CD4-positive, alpha-beta T cell (primary cell): ENCODE measurements around the gene TMEM52. TPM values are rescaled to one million over a fixed set of nuclear protein-coding genes. Genes with fewer than 3 reads are reported as not detected.
A peak's percentile ranks its signal among the peaks of the same experiment; 100 is the strongest.

Experiments
- ATAC-seq: fragments of 200-7000 bp; cut with Tn5 transposase; one replicate; pipeline ENCODE4 v1.10.0; 2022; ENCODE audit warnings: mild to moderate bottlenecking; ENCODE audit not compliant: poor library complexity
- CTCF ChIA-PET: fragments of 350-600 bp; sonication (Branson Sonifier 250); formaldehyde crosslinking; loops from one replicate; lab custom pipeline; 2021; ENCODE audit warnings: antibody characterized with exemption, inconsistent platforms; lab: Charles Lee
- POLR2A ChIA-PET: fragments of 350-600 bp; sonication (Branson Sonifier 250); formaldehyde crosslinking; loops from one replicate; lab custom pipeline; 2021; ENCODE audit warnings: antibody characterized with exemption, inconsistent platforms; lab: Charles Lee
- DNase-seq, 14 experiments: peaks; one replicate each; pipeline ENCODE4 v3.0.0-alpha.2; 2013 to 2020; ENCODE audit warnings: mixed read lengths in 2 of 14
- H3K27ac ChIP-seq, 2 donors: one replicate each; pipeline versions ENCODE4 v1.5.1 to v1.7.0; 2013; ENCODE audit warnings: low read length in 2 of 2, low read depth in 1 of 2, mild to moderate bottlenecking in 1 of 2
- H3K27me3 ChIP-seq, 2 experiments: 1 replicate in 1 of 2; 2 replicates in 1 of 2; pipeline versions ENCODE4 v1.6.1 to v1.7.0; 2013; ENCODE audit warnings: low read length in 2 of 2, control low read depth in 1 of 2, mild to moderate bottlenecking in 1 of 2, moderate library complexity in 1 of 2; ENCODE audit not compliant: insufficient read depth in 2 of 2, control insufficient read depth in 1 of 2
- H3K36me3 ChIP-seq: one replicate; pipeline ENCODE4 v1.6.1; 2013; ENCODE audit warnings: low read length, control low read depth; ENCODE audit not compliant: insufficient read depth
- H3K4me1 ChIP-seq: one replicate; pipeline ENCODE4 v1.6.1; 2013; ENCODE audit warnings: low read length, control low read depth; ENCODE audit not compliant: insufficient read depth
- H3K4me3 ChIP-seq: one replicate; pipeline ENCODE4 v1.5.1; 2013; ENCODE audit warnings: mild to moderate bottlenecking, low read length, moderate library complexity
- H3K9me3 ChIP-seq, 2 experiments: 1 replicate in 1 of 2; 2 replicates in 1 of 2; pipeline versions ENCODE4 v1.6.1 to v1.7.0; 2013; ENCODE audit warnings: low read length in 2 of 2, mild to moderate bottlenecking in 2 of 2, control low read depth in 1 of 2, moderate library complexity in 1 of 2; ENCODE audit not compliant: control insufficient read depth in 1 of 2, insufficient read depth in 1 of 2
- H3K27ac Mint-ChIP-seq: one replicate; pipeline ENCODE4 v1.8.0; 2020; ENCODE audit warnings: mixed read lengths
- H3K27me3 Mint-ChIP-seq: one replicate; pipeline ENCODE4 v1.8.0; 2021; ENCODE audit warnings: mixed read lengths
- H3K36me3 Mint-ChIP-seq: one replicate; pipeline ENCODE4 v1.8.0; 2021; ENCODE audit warnings: low read depth, mixed read lengths
- H3K4me1 Mint-ChIP-seq: one replicate; pipeline ENCODE4 v1.8.0; 2021; ENCODE audit warnings: low read depth, mixed read lengths
- H3K4me3 Mint-ChIP-seq: one replicate; pipeline ENCODE4 v1.8.0; 2020; ENCODE audit warnings: mild to moderate bottlenecking, mixed read lengths
- H3K9me3 Mint-ChIP-seq: one replicate; pipeline ENCODE4 v1.8.0; 2020; ENCODE audit warnings: mixed read lengths
- CTCF ChIP-seq: fragments of 200-600 bp; IDR thresholded peaks from one replicate; pipeline ENCODE4 v1.8.0; 2022; ENCODE audit warnings: antibody characterized with exemption, mild to moderate bottlenecking
- intact Hi-C, 2 experiments: fragments of 100-400 bp; cut with DNase I in 1 of 2; cut with micrococcal nuclease in 1 of 2; formaldehyde crosslinking; loops; one replicate each; pipeline versions ENCODE4 v1.15.1 to v1.9.0; 2023 to 2025; cut with DNase I, micrococcal nuclease
- total RNA-seq, 174 experiments: library from RNA in 2 of 174; stranded (reverse) in 2 of 174; gene quantifications; one replicate each; pipeline ENCODE4 v1.2.3 and lab custom pipeline; 2021 to 2026

The TMEM52 gene
- total RNA-seq, 2 experiments from 2014 or later, result 0.49 to 1.9 TPM

- H3K27ac ChIP-seq, result no peak overlapping the region
- no peak overlapping the region for H3K4me3 Mint-ChIP-seq
- H3K9me3 ChIP-seq, result peaks cover 0 to 6% of the 10 kb centered on the region in 2 experiments
- ChIA-PET CTCF (interaction anchor here (2.8 kb wide), 1 partner anchor 102 kb away, joined by 11 read pairs; no protein-coding TSS in a partner anchor), POLR2A (interaction anchor here (0.9 kb wide), 1 partner anchor 102 kb away, joined by 3 read pairs; no protein-coding TSS in a partner anchor)
- intact Hi-C loops, result loop anchor here in 1 of 2 experiments (5.0 kb wide), 2 partner anchors 219 to 1479 kb away; no protein-coding TSS in a partner anchor
- no peaks in the 10 kb centered on the region for H3K4me1 Mint-ChIP-seq
- no peaks in the 10 kb centered on the region for H3K36me3 ChIP-seq
- ATAC-seq (no peak), DNase-seq (no peak)
- peaks cover 5% of the 10 kb centered on the region for H3K27me3 Mint-ChIP-seq
- no peak overlapping the region for H3K4me3 ChIP-seq
- no peaks in the 10 kb centered on the region for H3K9me3 Mint-ChIP-seq
- no peaks in the 10 kb centered on the region for H3K27me3 ChIP-seq
- TF ChIP-seq CTCF, result no peak
- no peak overlapping the region for H3K27ac Mint-ChIP-seq
- no peaks in the 10 kb centered on the region for H3K36me3 Mint-ChIP-seq
- H3K4me1 ChIP-seq, result peaks cover 10% of the 10 kb centered on the region
Measured at GRCh38 chr1:1942753-1943656, 23.9 kb upstream of the TMEM52 start.

DNA sequence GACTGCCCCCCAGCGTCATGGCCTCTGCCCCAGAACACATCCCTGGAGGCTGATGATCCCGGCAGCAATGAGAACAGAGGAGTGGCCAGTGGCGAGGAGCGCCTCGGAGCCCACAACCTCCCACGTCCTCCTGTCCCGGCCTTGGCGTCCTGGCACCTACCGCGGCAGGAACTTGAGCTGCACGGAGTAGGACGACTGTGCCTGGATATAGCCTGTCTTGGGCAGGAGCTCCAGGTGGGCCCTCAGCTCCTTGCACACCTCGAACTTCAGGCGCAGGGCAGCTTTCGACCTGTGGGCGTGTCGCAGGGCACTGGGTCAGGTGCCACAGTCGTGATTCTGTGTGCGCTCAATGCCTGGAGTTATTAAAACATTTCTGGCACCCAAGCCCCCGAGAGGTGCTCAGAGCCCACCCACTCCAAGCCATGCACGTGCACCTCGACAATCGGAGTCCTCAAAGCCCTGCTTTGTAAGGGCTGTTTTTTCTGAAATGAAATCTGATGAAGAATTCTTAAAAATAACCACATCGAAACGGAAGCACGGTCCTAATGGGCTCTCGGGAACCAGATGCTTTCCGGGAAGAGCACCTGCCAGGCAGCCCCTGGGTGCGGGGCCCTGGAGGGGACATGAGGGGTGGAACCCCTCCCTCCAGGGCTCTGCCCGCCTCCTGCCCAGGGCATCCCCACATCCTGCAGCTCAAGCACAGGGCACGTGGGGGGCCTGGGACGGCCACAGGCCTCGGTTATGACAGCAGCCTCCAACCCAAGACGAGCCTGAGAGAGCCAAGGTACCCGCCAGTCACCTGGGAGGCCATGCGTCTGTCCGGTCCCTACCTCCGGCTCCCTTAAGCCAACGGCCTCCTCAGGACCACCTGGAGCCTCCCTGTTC, 23.0 kb upstream of the TMEM52 start:
- no peaks in the 10 kb centered on the region for H3K36me3 ChIP-seq
- no peak for TF ChIP-seq CTCF
- ATAC-seq (no peak), DNase-seq (no peak)
- Mint-ChIP-seq H3K27me3 (peaks cover 5% of the 10 kb centered on the region), H3K4me3 (no peak overlapping the region), H3K27ac (no peak overlapping the region), H3K4me1 (no peaks in the 10 kb centered on the region), H3K36me3 (no peaks in the 10 kb centered on the region), H3K9me3 (no peaks in the 10 kb centered on the region)
- no peak overlapping the region for H3K27ac ChIP-seq
- intact Hi-C loops, result loop anchor here in 1 of 2 experiments (5.0 kb wide), 2 partner anchors 220 to 1480 kb away; no protein-coding TSS in a partner anchor
- no peak overlapping the region for H3K4me3 ChIP-seq
- peaks cover 10% of the 10 kb centered on the region for H3K4me1 ChIP-seq
- peaks cover 0 to 6% of the 10 kb centered on the region in 2 experiments for H3K9me3 ChIP-seq
- H3K27me3 ChIP-seq, result no peaks in the 10 kb centered on the region
- POLR2A ChIA-PET, result no interaction called here
- CTCF ChIA-PET, result interaction anchor here (1.2 to 2.8 kb wide), 2 partner anchors 103 kb away, joined by 3 to 11 read pairs; no protein-coding TSS in a partner anchor

DNA sequence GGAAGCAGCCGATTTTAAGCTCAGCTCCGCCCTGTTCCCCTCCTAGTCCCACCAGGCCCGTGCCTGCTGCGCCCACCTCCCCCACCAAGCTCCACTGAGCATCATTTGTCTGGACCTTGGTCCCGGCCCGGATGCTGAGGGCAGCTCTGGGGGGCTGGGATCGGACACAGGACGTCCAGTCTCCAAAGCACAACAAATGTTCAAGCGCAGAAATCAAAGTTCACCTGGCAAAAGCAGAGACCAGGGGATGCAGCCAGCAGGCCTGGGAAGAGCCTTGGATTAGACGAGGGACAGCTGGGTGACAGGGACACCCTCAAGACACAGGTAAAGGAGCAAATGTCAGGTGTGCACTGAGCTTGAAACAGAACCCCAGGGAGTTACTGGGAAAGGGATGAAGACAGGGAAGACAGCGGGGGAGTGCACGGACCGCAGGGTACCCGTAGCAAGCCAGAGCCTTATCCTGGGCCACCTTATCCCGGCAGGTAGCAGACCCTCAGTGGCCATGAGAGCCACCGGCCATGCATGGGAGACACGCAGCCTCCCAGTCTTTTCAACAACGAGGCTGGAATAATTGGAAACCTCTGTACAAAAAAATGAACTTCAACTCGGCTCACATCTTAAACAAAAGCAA, 22.2 kb upstream of the TMEM52 start:
- Mint-ChIP-seq H3K9me3 (no peaks in the 10 kb centered on the region), H3K27me3 (peaks cover 5% of the 10 kb centered on the region), H3K36me3 (no peaks in the 10 kb centered on the region), H3K4me1 (no peaks in the 10 kb centered on the region), H3K4me3 (no peak overlapping the region), H3K27ac (no peak overlapping the region)
- peaks cover 10% of the 10 kb centered on the region for H3K4me1 ChIP-seq
- H3K27ac ChIP-seq, result no peak overlapping the region
- POLR2A ChIA-PET, result no interaction called here
- ATAC-seq (no peak), DNase-seq (peak in 1 of 14 experiments; percentile 9)
- CTCF ChIA-PET, result interaction anchor here (1.2 kb wide), 1 partner anchor 103 kb away, joined by 3 read pairs; no protein-coding TSS in a partner anchor
- no peak overlapping the region for H3K4me3 ChIP-seq
- no peaks in the 10 kb centered on the region for H3K27me3 ChIP-seq
- no peaks in the 10 kb centered on the region for H3K36me3 ChIP-seq
- TF ChIP-seq CTCF, result no peak
- intact Hi-C loops, result loop anchor here in 1 of 2 experiments (5.0 kb wide), 2 partner anchors 221 to 1481 kb away; no protein-coding TSS in a partner anchor
- peaks cover 0 to 6% of the 10 kb centered on the region in 2 experiments for H3K9me3 ChIP-seq
